Stimulated activated naive B cell treated with anti-CD40 and anti-IgM and Interleukin-4, amounts not matched to agents 10 μg/mL and 1 μg/mL and 100 μg/mL, for 72 hours (primary cell): Measurements from ENCODE around the gene HYAL1.
"Not testable (repeated sequence)": the region's sequence is repeated elsewhere in the genome, so short reads cannot be mapped to it uniquely, and the experiment has no call there.

Experiments
- ATAC-seq, 2 donors: fragments of 150-1000 bp; cut with Tn5 transposase; replicated peaks; 2 replicates each; pipeline ENCODE4 v1.10.0; 2021; ENCODE audit warnings: moderate library complexity in 1 of 2
- DNase-seq: peaks from one replicate; pipeline ENCODE4 v3.0.0; 2021
- H3K27ac Mint-ChIP-seq: one replicate; pipeline ENCODE4 v1.8.0; 2022; ENCODE audit warnings: mild to moderate bottlenecking, mixed read lengths
- H3K27me3 Mint-ChIP-seq, 2 donors: one replicate each; pipeline ENCODE4 v1.8.0; 2022; ENCODE audit warnings: mixed read lengths in 2 of 2
- H3K36me3 Mint-ChIP-seq, 2 donors: one replicate each; pipeline ENCODE4 v1.8.0; 2022; ENCODE audit warnings: mixed read lengths in 2 of 2, mild to moderate bottlenecking in 1 of 2
- H3K4me1 Mint-ChIP-seq, 2 donors: one replicate each; pipeline ENCODE4 v1.8.0; 2022; ENCODE audit warnings: mixed read lengths in 2 of 2, mild to moderate bottlenecking in 1 of 2
- H3K4me3 Mint-ChIP-seq, 2 donors: one replicate each; pipeline ENCODE4 v1.8.0; 2022; ENCODE audit warnings: mild to moderate bottlenecking in 2 of 2, mixed read lengths in 2 of 2, moderate library complexity in 1 of 2
- H3K9me3 Mint-ChIP-seq, 2 donors: one replicate each; pipeline ENCODE4 v1.8.0; 2022; ENCODE audit warnings: mixed read lengths in 2 of 2, mild to moderate bottlenecking in 1 of 2

The HYAL1 gene

GRCh38 chr3:50263478-50264382 lies 39.6 kb downstream of the HYAL1 start:
- Mint-ChIP-seq H3K36me3 (peaks cover 3 to 8% of the 10 kb centered on the region in 2 donors), H3K9me3 (no peaks in the 10 kb centered on the region), H3K4me1 (peaks cover 5 to 25% of the 10 kb centered on the region in 2 donors), H3K4me3 (no peak overlapping the region), H3K27me3 (peaks cover 20 to 38% of the 10 kb centered on the region in 2 donors), H3K27ac (peak overlapping the region; percentile 65)
- no peak for DNase-seq
- no peak for ATAC-seq

DNA sequence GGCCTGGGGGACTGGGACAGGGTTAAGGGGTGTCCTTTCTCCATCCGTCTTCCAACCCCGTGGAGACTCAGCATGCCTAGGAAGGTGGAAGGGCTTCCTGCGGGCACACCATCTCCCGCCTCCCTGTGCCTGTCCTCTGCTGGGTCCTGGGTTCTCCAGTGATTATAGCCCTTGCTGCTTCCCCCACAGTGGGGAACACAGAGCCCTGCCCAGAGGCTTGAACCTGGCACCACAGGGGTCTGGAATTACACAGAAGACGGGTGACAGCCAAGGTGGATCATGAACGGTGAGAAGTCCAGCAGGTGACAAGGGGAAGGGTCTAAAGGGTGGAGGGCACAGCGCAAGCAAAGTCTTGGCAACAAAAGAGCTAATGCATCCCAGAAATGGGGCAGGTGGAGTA lies 40.6 kb downstream of the HYAL1 start:
- H3K36me3 Mint-ChIP-seq, result peaks cover 10 to 18% of the 10 kb centered on the region in 2 donors
- DNase-seq (no peak), ATAC-seq (no peak)
- H3K27ac Mint-ChIP-seq, result no peak overlapping the region
- H3K9me3 Mint-ChIP-seq, result no peaks in the 10 kb centered on the region
- H3K4me3 Mint-ChIP-seq, result no peak overlapping the region
- peaks cover 10 to 29% of the 10 kb centered on the region in 2 donors for H3K27me3 Mint-ChIP-seq
- H3K4me1 Mint-ChIP-seq, result peaks cover 7 to 28% of the 10 kb centered on the region in 2 donors

GRCh38 chr3:50262200-50262599 lies 41.2 kb downstream of the HYAL1 start:
- H3K27ac Mint-ChIP-seq, H3K4me3 Mint-ChIP-seq, DNase-seq, H3K9me3 Mint-ChIP-seq, ATAC-seq: not testable (repeated sequence)
- Mint-ChIP-seq H3K36me3 (peaks cover 15 to 24% of the 10 kb centered on the region in 2 donors), H3K4me1 (peaks cover 9 to 28% of the 10 kb centered on the region in 2 donors), H3K27me3 (peaks cover 8 to 23% of the 10 kb centered on the region in 2 donors)

GRCh38 chr3:50261505-50261904 lies 41.9 kb downstream of the HYAL1 start:
- peak overlapping the region; percentile 78 to 83 for H3K4me3 Mint-ChIP-seq
- H3K27me3 Mint-ChIP-seq, result peaks cover 8 to 16% of the 10 kb centered on the region in 2 donors
- H3K4me1 Mint-ChIP-seq, result peaks cover 10 to 28% of the 10 kb centered on the region in 2 donors
- ATAC-seq (no peak), DNase-seq (no peak)
- H3K36me3 Mint-ChIP-seq, result peaks cover 20 to 30% of the 10 kb centered on the region in 2 donors
- no peaks in the 10 kb centered on the region for H3K9me3 Mint-ChIP-seq
- H3K27ac Mint-ChIP-seq, result peak overlapping the region; percentile 90

GRCh38 chr3:50260942-50261441 lies 42.4 kb downstream of the HYAL1 start:
- Mint-ChIP-seq H3K27ac (peak overlapping the region; percentile 90), H3K36me3 (peaks cover 22 to 32% of the 10 kb centered on the region in 2 donors)

GRCh38 chr3:50260027-50260941 lies 43.1 kb downstream of the HYAL1 start:
- Mint-ChIP-seq H3K27ac (peak overlapping the region; percentile 96), H3K4me3 (peak overlapping the region; percentile 78 to 90), H3K4me1 (peaks cover 10 to 28% of the 10 kb centered on the region in 2 donors), H3K9me3 (no peaks in the 10 kb centered on the region), H3K36me3 (peaks cover 22 to 32% of the 10 kb centered on the region in 2 donors), H3K27me3 (peaks cover 4 to 6% of the 10 kb centered on the region in 2 donors)
- peak; percentile 86 for DNase-seq
- ATAC-seq, result peak; percentile 95 to 96

More at GRCh38 chr3:50260942-50261441, 42.4 kb downstream of the HYAL1 start:
- Mint-ChIP-seq H3K9me3 (no peaks in the 10 kb centered on the region), H3K27me3 (peaks cover 8 to 12% of the 10 kb centered on the region in 2 donors), H3K4me3 (peak overlapping the region; percentile 78 to 83), H3K4me1 (peaks cover 10 to 28% of the 10 kb centered on the region in 2 donors)
- ATAC-seq (no peak), DNase-seq (no peak)

DNA sequence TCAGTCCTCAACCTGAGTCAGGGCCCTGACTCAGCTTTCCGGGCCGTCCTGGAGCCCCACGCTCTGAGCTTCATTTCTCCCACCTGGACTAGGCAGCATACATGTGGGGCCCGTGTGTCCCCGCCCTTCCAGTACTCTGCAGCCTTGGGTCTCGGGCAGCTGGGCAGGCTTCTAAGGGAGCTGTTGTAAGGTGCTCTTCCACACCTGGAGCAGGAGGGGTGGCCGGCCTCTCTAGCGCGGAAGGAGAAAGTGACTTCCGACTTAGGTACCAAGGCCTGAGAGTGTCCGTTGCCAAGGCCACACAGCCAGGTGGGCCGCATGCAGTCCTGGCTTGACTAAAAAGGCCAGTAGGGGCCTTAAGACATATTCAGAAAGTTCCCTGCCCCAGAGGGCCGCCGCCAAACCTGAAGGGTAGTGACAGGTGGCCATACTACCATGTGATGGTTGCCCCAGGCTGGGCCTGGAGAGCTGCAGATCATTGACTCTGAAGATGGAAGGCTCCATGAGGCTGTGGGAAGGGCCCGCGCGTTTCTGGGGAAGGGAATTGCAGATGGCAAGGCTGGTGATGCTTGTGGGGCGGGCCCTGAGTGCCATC lies 43.8 kb downstream of the HYAL1 start:
- H3K4me1 Mint-ChIP-seq, result peaks cover 13 to 33% of the 10 kb centered on the region in 2 donors
- H3K27ac Mint-ChIP-seq, result peak overlapping the region; percentile 96
- H3K9me3 Mint-ChIP-seq, result no peaks in the 10 kb centered on the region
- DNase-seq (no peak), ATAC-seq (peak; percentile 33 to 34)
- peaks cover 27 to 36% of the 10 kb centered on the region in 2 donors for H3K36me3 Mint-ChIP-seq
- H3K27me3 Mint-ChIP-seq, result peaks cover 4 to 6% of the 10 kb centered on the region in 2 donors
- H3K4me3 Mint-ChIP-seq, result peak overlapping the region; percentile 78 to 90

DNA sequence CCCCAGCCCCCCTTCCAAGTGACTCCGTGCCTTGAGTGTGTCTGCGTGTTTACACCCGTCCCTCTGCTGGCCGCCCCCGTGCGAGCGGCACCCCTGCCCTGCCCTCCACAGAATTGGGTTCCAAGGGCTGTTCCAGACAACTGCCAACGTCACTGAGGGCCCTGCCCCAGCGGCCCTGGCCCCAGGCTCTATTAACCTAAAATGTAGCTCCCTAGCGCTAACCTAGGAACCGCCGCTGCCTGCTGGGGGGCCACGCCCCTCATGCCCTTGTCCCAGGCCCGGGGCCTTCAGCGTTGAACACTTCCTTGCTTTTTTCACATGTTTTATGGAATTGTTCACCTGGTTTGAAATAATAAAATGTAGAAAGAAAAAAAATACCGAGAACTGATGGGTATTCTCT lies 44.4 kb downstream of the HYAL1 start:
- no peak for DNase-seq
- Mint-ChIP-seq H3K9me3 (no peaks in the 10 kb centered on the region), H3K4me1 (peaks cover 14 to 38% of the 10 kb centered on the region in 2 donors), H3K27ac (peak overlapping the region; percentile 47), H3K36me3 (peaks cover 27 to 38% of the 10 kb centered on the region in 2 donors), H3K27me3 (peaks cover 2 to 3% of the 10 kb centered on the region in 2 donors), H3K4me3 (peak overlapping the region in 1 of 2 donors; percentile 6)
- ATAC-seq, result no peak

- Mint-ChIP-seq H3K27me3 (no peaks in the 10 kb centered on the region), H3K27ac (peak overlapping the region; percentile 51), H3K4me3 (no peak overlapping the region), H3K4me1 (peaks cover 17 to 47% of the 10 kb centered on the region in 2 donors), H3K9me3 (no peaks in the 10 kb centered on the region), H3K36me3 (peaks cover 34 to 47% of the 10 kb centered on the region in 2 donors)
- DNase-seq (no peak), ATAC-seq (no peak)
These were observed 45.2 kb downstream of the HYAL1 start for GRCh38 chr3:50258029-50258680.

DNA sequence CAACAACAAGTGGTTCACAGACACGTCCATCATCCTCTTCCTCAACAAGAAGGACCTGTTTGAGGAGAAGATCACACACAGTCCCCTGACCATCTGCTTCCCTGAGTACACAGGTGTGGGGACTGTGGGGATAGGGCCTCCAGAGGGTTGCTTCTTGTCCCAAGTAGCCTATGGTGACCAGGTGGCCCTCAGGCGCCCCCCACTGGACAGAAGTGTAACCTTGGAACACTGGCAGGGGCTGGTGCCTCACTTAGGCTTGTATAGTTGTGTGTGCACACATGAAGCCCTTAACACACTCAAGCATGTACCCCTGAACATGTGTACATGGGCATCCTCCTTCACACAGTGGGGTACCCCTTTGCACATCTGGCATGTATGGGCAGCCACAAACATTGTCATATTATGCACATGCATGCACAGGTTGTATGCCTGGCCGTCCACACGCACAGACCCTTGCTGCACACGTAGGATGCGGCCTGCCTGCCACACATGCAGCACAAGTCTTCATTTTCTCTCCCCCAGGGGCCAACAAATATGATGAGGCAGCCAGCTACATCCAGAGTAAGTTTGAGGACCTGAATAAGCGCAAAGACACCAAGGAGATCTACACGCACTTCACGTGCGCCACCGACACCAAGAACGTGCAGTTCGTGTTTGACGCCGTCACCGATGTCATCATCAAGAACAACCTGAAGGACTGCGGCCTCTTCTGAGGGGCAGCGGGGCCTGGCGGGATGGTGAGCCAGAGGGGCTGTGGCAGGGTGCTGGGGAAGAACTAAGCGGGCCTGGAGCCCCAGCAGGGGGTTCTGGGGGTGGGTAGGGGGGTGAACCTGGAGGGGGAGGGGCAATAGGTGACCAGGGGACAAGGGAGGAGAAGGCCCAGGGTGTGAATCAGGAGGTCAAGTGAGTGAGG lies 46.1 kb downstream of the HYAL1 start:
- Mint-ChIP-seq H3K9me3 (no peaks in the 10 kb centered on the region), H3K27ac (peak overlapping the region; percentile 37), H3K4me3 (no peak overlapping the region), H3K36me3 (peaks cover 34 to 47% of the 10 kb centered on the region in 2 donors), H3K4me1 (peaks cover 17 to 47% of the 10 kb centered on the region in 2 donors), H3K27me3 (no peaks in the 10 kb centered on the region)
- ATAC-seq, result no peak
- no peak for DNase-seq

DNA sequence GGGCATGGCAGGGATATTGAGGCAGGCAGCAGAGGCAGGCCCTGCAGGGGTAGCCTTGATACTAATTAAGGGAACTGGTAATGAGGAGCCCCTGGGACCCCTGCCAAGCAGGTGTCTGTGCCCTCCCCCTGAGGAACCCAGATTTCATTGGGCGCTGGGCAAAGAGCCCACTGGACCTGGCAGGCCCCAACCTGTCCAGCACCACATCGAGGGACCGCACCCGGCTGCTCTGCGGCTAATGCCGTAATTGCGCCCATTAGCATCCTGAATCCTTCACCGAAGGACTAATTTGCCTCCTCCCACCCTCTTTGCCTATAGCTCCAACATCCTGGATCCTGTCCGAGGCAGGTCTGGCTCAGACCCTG lies 48.1 kb downstream of the HYAL1 start:
- H3K27me3 Mint-ChIP-seq, result no peaks in the 10 kb centered on the region
- H3K4me3 Mint-ChIP-seq, result no peak overlapping the region

DNA sequence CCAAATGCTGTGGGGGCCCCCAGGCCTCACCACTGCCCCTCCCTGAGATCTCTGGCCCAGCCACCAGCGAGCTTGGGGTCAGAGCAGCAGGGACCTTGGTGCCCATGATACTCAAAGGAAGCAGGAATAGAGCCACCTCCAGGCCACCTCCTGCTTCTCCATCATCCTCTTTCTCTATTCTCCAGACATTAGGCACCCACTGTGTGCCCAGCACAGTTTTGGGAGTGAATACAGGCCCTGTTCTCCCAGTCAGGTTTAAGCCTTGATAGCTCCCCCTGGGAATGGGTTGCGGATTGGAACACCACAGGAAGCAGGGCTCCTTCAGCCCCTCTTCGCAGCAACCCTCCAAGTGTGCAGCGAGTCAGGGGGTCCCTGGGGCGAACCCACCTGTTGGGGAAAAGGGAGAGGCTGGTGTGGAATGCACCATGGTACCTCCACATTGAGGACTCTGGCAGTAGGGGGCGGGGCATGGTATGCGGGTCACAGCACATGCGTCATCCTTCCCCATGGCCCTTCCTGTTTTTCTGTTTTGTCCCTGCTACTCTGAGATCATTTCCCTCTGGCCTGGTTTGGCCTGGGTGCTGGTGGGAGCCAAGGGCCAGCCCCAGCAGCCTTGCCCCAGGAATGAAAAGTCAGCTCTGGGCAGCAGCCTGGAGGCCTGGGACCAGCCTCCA lies 48.7 kb downstream of the HYAL1 start:
- DNase-seq, result no peak
- H3K4me1 Mint-ChIP-seq, result peaks cover 23 to 50% of the 10 kb centered on the region in 2 donors
- no peaks in the 10 kb centered on the region for H3K9me3 Mint-ChIP-seq
- H3K4me3 Mint-ChIP-seq, result no peak overlapping the region
- peak overlapping the region; percentile 81 for H3K27ac Mint-ChIP-seq
- no peaks in the 10 kb centered on the region for H3K27me3 Mint-ChIP-seq
- peaks cover 43 to 57% of the 10 kb centered on the region in 2 donors for H3K36me3 Mint-ChIP-seq
- no peak for ATAC-seq

More for the DNA sequence above, 48.1 kb downstream of the HYAL1 start:
- peaks cover 22 to 49% of the 10 kb centered on the region in 2 donors for H3K4me1 Mint-ChIP-seq
- DNase-seq (no peak), ATAC-seq (no peak)
- peaks cover 41 to 56% of the 10 kb centered on the region in 2 donors for H3K36me3 Mint-ChIP-seq
- H3K9me3 Mint-ChIP-seq, result no peaks in the 10 kb centered on the region
- H3K27ac Mint-ChIP-seq, result peak overlapping the region; percentile 81
